ENCODE results near the gene GTF3C1. TPM values are rescaled to one million over a fixed set of nuclear protein-coding genes. Genes with fewer than 3 reads are reported as not detected.

Gene GTF3C1
- total and polyA plus RNA-seq, 4 donors: 15.3 to 28.0 (median 22.2) TPM

DNA sequence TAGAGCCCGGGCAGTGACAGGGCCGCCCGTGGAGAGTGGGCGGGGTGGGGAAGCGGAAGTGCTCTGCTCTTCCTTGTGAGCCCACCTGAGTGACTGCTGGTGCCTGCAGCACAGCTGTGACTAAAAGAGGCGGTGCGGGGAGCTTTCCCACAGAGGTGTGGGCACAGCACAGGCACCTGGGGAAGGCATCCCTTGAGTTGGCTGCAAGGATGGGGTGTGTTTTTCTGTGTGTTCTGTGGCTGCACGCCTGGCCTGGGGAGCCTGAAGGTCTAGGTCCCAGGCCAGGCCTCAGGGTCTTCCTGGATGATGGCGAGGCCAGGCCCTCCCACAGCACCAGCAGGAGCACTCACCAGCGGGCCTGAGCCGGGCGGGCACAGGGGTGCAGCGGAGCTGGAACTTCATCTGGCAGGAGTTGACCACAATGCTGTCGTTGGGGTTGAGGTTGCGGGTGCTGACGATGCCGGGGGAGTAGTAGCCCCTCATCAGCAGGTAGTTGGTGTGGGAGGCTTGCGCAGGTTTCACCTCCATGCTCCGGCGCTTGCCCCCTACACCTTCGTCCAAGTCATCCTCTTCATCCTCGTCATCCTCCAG is 80.7 kb downstream of the GTF3C1 start:
- Histone ChIP-seq H3K27ac (ENCODE audit: low read depth in 1 of 2, low read length in 2 of 2) (no peak overlapping the region), H3K9ac (ENCODE audit: low read depth in 1 of 2, low read length in 2 of 2) (no peak overlapping the region), H3K27me3 (ENCODE audit: control insufficient read depth in 4 of 4, insufficient read depth in 4 of 4, low read length in 3 of 4) (no peaks in the 10 kb centered on the region), H3K9me3 (ENCODE audit: control insufficient read depth in 4 of 4, low read length in 3 of 4) (no peaks in the 10 kb centered on the region), H3K36me3 (ENCODE audit: control insufficient read depth in 4 of 4, insufficient read depth in 3 of 4, low read depth in 1 of 4, low read length in 3 of 4) (peaks cover 10 to 87% (median 48%) of the 10 kb centered on the region in 4 donors), H3K4me1 (ENCODE audit: control insufficient read depth in 4 of 4, insufficient read depth in 4 of 4, low read length in 3 of 4) (no peaks in the 10 kb centered on the region), H3K4me3 (ENCODE audit: low read depth in 1 of 3, low read length in 3 of 3) (no peak overlapping the region)
- WGBS: 97% methylated on average over 22 of the region's 22 CpGs
- DNase-seq (ENCODE audit: low spot score): no peak
- TF ChIP-seq, protein P1, sequence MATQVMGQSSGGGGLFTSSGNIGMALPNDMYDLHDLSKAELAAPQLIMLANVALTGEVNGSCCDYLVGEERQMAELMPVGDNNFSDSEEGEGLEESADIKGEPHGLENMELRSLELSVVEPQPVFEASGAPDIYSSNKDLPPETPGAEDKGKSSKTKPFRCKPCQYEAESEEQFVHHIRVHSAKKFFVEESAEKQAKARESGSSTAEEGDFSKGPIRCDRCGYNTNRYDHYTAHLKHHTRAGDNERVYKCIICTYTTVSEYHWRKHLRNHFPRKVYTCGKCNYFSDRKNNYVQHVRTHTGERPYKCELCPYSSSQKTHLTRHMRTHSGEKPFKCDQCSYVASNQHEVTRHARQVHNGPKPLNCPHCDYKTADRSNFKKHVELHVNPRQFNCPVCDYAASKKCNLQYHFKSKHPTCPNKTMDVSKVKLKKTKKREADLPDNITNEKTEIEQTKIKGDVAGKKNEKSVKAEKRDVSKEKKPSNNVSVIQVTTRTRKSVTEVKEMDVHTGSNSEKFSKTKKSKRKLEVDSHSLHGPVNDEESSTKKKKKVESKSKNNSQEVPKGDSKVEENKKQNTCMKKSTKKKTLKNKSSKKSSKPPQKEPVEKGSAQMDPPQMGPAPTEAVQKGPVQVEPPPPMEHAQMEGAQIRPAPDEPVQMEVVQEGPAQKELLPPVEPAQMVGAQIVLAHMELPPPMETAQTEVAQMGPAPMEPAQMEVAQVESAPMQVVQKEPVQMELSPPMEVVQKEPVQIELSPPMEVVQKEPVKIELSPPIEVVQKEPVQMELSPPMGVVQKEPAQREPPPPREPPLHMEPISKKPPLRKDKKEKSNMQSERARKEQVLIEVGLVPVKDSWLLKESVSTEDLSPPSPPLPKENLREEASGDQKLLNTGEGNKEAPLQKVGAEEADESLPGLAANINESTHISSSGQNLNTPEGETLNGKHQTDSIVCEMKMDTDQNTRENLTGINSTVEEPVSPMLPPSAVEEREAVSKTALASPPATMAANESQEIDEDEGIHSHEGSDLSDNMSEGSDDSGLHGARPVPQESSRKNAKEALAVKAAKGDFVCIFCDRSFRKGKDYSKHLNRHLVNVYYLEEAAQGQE (IDR thresholded peaks at IDR 0.05): no peak
- TF ChIP-seq RXRA (IDR thresholded peaks at IDR 0.05) (no peak), HNF4G (IDR thresholded peaks at IDR 0.05) (no peak), RAD21 (IDR thresholded peaks at IDR 0.05) (no peak), SP1 (IDR thresholded peaks at IDR 0.05) (no peak)
- TF ChIP-seq, protein P2, sequence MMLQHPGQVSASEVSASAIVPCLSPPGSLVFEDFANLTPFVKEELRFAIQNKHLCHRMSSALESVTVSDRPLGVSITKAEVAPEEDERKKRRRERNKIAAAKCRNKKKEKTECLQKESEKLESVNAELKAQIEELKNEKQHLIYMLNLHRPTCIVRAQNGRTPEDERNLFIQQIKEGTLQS (IDR thresholded peaks at IDR 0.05): no peak
- TF ChIP-seq, protein P3, sequence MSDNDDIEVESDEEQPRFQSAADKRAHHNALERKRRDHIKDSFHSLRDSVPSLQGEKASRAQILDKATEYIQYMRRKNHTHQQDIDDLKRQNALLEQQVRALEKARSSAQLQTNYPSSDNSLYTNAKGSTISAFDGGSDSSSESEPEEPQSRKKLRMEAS (IDR thresholded peaks at IDR 0.05): no peak
- TF ChIP-seq, protein P4, sequence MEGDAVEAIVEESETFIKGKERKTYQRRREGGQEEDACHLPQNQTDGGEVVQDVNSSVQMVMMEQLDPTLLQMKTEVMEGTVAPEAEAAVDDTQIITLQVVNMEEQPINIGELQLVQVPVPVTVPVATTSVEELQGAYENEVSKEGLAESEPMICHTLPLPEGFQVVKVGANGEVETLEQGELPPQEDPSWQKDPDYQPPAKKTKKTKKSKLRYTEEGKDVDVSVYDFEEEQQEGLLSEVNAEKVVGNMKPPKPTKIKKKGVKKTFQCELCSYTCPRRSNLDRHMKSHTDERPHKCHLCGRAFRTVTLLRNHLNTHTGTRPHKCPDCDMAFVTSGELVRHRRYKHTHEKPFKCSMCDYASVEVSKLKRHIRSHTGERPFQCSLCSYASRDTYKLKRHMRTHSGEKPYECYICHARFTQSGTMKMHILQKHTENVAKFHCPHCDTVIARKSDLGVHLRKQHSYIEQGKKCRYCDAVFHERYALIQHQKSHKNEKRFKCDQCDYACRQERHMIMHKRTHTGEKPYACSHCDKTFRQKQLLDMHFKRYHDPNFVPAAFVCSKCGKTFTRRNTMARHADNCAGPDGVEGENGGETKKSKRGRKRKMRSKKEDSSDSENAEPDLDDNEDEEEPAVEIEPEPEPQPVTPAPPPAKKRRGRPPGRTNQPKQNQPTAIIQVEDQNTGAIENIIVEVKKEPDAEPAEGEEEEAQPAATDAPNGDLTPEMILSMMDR (IDR thresholded peaks at IDR 0.05; ENCODE audit: low read depth, low read length, missing input control): no peak

DNA sequence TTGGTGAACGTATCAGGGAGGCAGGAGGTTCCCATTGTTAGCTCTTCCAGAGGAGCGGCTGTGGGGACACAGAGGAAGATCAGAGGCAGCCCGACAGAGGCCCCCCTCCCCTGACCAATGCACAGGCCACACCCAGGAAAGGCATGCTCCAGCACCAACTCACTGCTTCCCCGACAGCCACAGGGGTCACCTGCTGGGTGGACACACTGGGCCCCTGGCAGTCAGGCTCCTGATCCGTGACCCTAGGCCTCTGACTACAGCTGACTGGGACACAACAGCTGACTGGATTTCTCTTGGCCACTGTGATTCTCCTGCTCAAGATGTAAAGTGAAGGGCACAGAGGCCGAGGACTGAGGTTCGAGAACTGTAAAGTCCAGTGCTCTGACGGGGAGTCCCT is 84.2 kb downstream of the GTF3C1 start:
- no peaks in the 10 kb centered on the region for H3K9me3 ChIP-seq (ENCODE audit: control insufficient read depth in 4 of 4, low read length in 3 of 4)
- no peak overlapping the region for H3K9ac ChIP-seq (ENCODE audit: low read depth in 1 of 2, low read length in 2 of 2)
- H3K36me3 ChIP-seq (ENCODE audit: control insufficient read depth in 4 of 4, insufficient read depth in 3 of 4, low read depth in 1 of 4, low read length in 3 of 4): peaks cover 15 to 91% (median 40%) of the 10 kb centered on the region in 4 donors
- TF ChIP-seq JUND (IDR thresholded peaks at IDR 0.05) (no peak), EGR1 (IDR thresholded peaks at IDR 0.05; ENCODE audit: low read depth in 2 of 2) (no peak), NR2F2 (IDR thresholded peaks at IDR 0.05) (no peak), FOXA2 (IDR thresholded peaks at IDR 0.05) (no peak), SP1 (IDR thresholded peaks at IDR 0.05) (no peak)
- TF ChIP-seq, protein P5, sequence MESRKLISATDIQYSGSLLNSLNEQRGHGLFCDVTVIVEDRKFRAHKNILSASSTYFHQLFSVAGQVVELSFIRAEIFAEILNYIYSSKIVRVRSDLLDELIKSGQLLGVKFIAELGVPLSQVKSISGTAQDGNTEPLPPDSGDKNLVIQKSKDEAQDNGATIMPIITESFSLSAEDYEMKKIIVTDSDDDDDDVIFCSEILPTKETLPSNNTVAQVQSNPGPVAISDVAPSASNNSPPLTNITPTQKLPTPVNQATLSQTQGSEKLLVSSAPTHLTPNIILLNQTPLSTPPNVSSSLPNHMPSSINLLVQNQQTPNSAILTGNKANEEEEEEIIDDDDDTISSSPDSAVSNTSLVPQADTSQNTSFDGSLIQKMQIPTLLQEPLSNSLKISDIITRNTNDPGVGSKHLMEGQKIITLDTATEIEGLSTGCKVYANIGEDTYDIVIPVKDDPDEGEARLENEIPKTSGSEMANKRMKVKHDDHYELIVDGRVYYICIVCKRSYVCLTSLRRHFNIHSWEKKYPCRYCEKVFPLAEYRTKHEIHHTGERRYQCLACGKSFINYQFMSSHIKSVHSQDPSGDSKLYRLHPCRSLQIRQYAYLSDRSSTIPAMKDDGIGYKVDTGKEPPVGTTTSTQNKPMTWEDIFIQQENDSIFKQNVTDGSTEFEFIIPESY (IDR thresholded peaks at IDR 0.05): no peak
- H3K4me1 ChIP-seq (ENCODE audit: control insufficient read depth in 4 of 4, insufficient read depth in 4 of 4, low read length in 3 of 4): no peaks in the 10 kb centered on the region
- no peak for DNase-seq (ENCODE audit: low spot score)
- WGBS: 84% methylated on average over 8 of the region's 8 CpGs
- H3K27me3 ChIP-seq (ENCODE audit: control insufficient read depth in 4 of 4, insufficient read depth in 4 of 4, low read length in 3 of 4): no peaks in the 10 kb centered on the region
- no peak overlapping the region for H3K4me3 ChIP-seq (ENCODE audit: low read depth in 1 of 3, low read length in 3 of 3)
- no peak overlapping the region for H3K27ac ChIP-seq (ENCODE audit: low read depth in 1 of 2, low read length in 2 of 2)

Data from liver (tissue), 9 donors.